Spleen (tissue), 7 donors: ENCODE results near the gene ZC3H12C.

Experiments used
- POLR2AphosphoS5 ChIP-seq, 3 donors: sonication (generic); formaldehyde crosslinking; IDR thresholded peaks; one replicate each; pipeline ENCODE4 v1.5.1; 2017; ENCODE audit warnings: antibody characterized with exemption in 3 of 3
- TF ChIP-seq, protein P1 (sequence below), 11 experiments: fragments of 200-600 bp in 7 of 11; fragments of 450-650 bp in 4 of 11; sonication (generic) in 4 of 11; IDR thresholded peaks in 8 of 11; conservative IDR thresholded peaks in 3 of 11; 1 replicate in 7 of 11; 2 replicates in 4 of 11; pipeline versions ENCODE4 v1.4.0 to v1.8.0; 2016 to 2021; ENCODE audit warnings: antibody characterized with exemption in 11 of 11, inconsistent platforms in 4 of 11, mild to moderate bottlenecking in 1 of 11
- donor health status: DM: no; HTN: no; CAD: no; lungs with moderate emphysema.
- donor health status: DM: no; HTN: no; CAD: no.
- donor health status: DM: no; HTN: no; CAD: no.

DNA sequence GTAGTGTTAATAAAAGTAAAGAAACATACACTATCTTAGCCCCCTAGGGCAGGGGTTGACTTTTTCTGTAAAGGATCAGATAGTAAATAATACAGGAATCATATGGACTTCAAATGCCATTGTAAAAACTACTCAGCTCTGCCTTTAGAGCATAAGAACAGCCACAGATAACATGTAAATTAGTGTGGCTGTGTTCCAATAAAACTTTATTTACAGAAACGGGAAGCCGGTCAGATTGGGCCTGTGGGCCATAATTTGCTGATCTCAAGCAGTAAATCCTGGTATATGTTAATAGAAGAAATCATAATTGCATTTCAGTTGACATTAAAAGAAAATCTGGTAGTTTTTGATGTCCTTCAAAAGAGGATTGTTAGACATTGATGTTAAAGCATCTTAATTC lies 76.5 kb downstream of the ZC3H12C start:
- TF ChIP-seq POLR2AphosphoS5 (IDR thresholded peaks at IDR 0.05): no peak
- TF ChIP-seq, protein P1, sequence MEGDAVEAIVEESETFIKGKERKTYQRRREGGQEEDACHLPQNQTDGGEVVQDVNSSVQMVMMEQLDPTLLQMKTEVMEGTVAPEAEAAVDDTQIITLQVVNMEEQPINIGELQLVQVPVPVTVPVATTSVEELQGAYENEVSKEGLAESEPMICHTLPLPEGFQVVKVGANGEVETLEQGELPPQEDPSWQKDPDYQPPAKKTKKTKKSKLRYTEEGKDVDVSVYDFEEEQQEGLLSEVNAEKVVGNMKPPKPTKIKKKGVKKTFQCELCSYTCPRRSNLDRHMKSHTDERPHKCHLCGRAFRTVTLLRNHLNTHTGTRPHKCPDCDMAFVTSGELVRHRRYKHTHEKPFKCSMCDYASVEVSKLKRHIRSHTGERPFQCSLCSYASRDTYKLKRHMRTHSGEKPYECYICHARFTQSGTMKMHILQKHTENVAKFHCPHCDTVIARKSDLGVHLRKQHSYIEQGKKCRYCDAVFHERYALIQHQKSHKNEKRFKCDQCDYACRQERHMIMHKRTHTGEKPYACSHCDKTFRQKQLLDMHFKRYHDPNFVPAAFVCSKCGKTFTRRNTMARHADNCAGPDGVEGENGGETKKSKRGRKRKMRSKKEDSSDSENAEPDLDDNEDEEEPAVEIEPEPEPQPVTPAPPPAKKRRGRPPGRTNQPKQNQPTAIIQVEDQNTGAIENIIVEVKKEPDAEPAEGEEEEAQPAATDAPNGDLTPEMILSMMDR (IDR thresholded peaks at IDR 0.05 in 8 of 11, conservative IDR thresholded peaks at IDR 0.05 in 3 of 11): no peak
